Gastroesophageal sphincter (tissue), 3 donors: ENCODE results near the gene C4orf33.

Source experiments
- POLR2A ChIP-seq, 2 donors: fragments of 450-650 bp; IDR thresholded peaks; one replicate each; pipeline ENCODE4 v1.6.1; 2017; ENCODE audit warnings: antibody characterized with exemption in 2 of 2, mild to moderate bottlenecking in 2 of 2, moderate library complexity in 1 of 2
- POLR2AphosphoS5 ChIP-seq: sonication (generic); formaldehyde crosslinking; IDR thresholded peaks from one replicate; pipeline ENCODE4 v1.6.1; 2017; ENCODE audit warnings: antibody characterized with exemption
- TF ChIP-seq, protein P1 (sequence below), 4 experiments: fragments of 200-600 bp in 2 of 4; fragments of 450-650 bp in 2 of 4; sonication (generic) in 1 of 4; IDR thresholded peaks; one replicate each; pipeline ENCODE4 v1.5.1; 2017 to 2019; ENCODE audit warnings: antibody characterized with exemption in 4 of 4, mild to moderate bottlenecking in 2 of 4, moderate library complexity in 2 of 4

DNA sequence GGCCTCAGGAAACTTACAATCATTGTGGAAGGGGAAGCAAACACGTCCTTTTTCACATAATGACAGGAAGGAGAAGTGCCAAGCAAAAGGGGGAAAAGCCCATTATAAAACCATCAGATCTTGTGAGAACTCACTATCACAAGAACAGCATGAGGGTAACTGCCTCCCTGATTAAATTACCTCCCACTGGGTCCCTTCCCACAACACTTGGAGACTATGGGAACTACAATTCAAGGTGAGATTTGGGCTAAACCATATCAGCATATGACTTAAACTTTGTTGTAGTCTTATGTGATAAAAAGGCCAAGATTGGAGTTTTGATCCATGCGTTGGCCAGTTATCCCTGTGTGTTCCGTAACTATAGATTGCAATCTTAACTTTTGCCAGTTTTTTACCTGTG, 68.3 kb downstream of the C4orf33 start:
- TF ChIP-seq, protein P1, sequence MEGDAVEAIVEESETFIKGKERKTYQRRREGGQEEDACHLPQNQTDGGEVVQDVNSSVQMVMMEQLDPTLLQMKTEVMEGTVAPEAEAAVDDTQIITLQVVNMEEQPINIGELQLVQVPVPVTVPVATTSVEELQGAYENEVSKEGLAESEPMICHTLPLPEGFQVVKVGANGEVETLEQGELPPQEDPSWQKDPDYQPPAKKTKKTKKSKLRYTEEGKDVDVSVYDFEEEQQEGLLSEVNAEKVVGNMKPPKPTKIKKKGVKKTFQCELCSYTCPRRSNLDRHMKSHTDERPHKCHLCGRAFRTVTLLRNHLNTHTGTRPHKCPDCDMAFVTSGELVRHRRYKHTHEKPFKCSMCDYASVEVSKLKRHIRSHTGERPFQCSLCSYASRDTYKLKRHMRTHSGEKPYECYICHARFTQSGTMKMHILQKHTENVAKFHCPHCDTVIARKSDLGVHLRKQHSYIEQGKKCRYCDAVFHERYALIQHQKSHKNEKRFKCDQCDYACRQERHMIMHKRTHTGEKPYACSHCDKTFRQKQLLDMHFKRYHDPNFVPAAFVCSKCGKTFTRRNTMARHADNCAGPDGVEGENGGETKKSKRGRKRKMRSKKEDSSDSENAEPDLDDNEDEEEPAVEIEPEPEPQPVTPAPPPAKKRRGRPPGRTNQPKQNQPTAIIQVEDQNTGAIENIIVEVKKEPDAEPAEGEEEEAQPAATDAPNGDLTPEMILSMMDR (IDR thresholded peaks at IDR 0.05) = no peak
- no peak for TF ChIP-seq POLR2AphosphoS5
- no peak for TF ChIP-seq POLR2A (IDR thresholded peaks at IDR 0.05)
